Loucy (cell line): ENCODE results near the gene RET.

Source experiments
- H2AFZ ChIP-seq: fragments of 200-600 bp; sonication (generic); 2 replicates; pipeline ENCODE4 v1.6.0; 2016; ENCODE audit warnings: antibody characterized with exemption, mild to moderate bottlenecking, low read length, moderate library complexity
- H3F3A ChIP-seq: fragments of 200-600 bp; 2 replicates; pipeline ENCODE4 v1.6.0; 2016; ENCODE audit warnings: antibody characterized with exemption, low read depth, mild to moderate bottlenecking
- H3K27me3 ChIP-seq: fragments of 200-600 bp; sonication (generic); 2 replicates; pipeline ENCODE4 v1.6.1; 2014; ENCODE audit warnings: low read length, mild to moderate bottlenecking; ENCODE audit not compliant: insufficient read depth, poor library complexity, severe bottlenecking
- H3K36me3 ChIP-seq: fragments of 200-600 bp; sonication (generic); 2 replicates; pipeline ENCODE4 v1.6.1; 2016; ENCODE audit warnings: low read length; ENCODE audit not compliant: insufficient read depth
- H3K4me1 ChIP-seq: fragments of 200-600 bp; sonication (generic); 2 replicates; pipeline ENCODE4 v1.5.1; 2014; ENCODE audit warnings: low read length, mild to moderate bottlenecking; ENCODE audit not compliant: insufficient read depth, poor library complexity, severe bottlenecking
- H3K4me2 ChIP-seq: fragments of 200-600 bp; sonication (generic); 2 replicates; pipeline ENCODE4 v1.6.0; 2014; ENCODE audit warnings: antibody characterized with exemption, low read length, low read depth, mild to moderate bottlenecking; ENCODE audit not compliant: poor library complexity, severe bottlenecking
- H3K4me3 ChIP-seq: fragments of 200-600 bp; sonication (generic); 2 replicates; pipeline ENCODE4 v1.5.1; 2014; ENCODE audit warnings: low read length, mild to moderate bottlenecking, mixed read lengths; ENCODE audit not compliant: poor library complexity, severe bottlenecking
- H3K79me2 ChIP-seq: fragments of 200-600 bp; sonication (generic); 2 replicates; pipeline ENCODE4 v1.6.1; 2014; ENCODE audit warnings: low read length; ENCODE audit not compliant: insufficient read depth
- H3K9ac ChIP-seq: fragments of 200-600 bp; sonication (generic); 2 replicates; pipeline ENCODE4 v1.6.0; 2014; ENCODE audit warnings: mild to moderate bottlenecking, low read depth, low read length, moderate library complexity; ENCODE audit not compliant: poor library complexity, severe bottlenecking
- H3K9me2 ChIP-seq: fragments of 200-600 bp; sonication (generic); replicated peaks from 2 replicates; pipeline ENCODE4 v1.6.1; 2016; ENCODE audit warnings: low read depth, low read length, mixed read lengths
- H3K9me3 ChIP-seq: fragments of 200-600 bp; sonication (generic); 2 replicates; pipeline ENCODE4 v1.6.1; 2014; ENCODE audit warnings: mild to moderate bottlenecking, antibody characterized with exemption, low read length, low read depth; ENCODE audit not compliant: insufficient read depth
- H4K20me1 ChIP-seq: fragments of 200-600 bp; sonication (generic); 2 replicates; pipeline ENCODE4 v1.6.0; 2014; ENCODE audit warnings: antibody characterized with exemption, low read length, mild to moderate bottlenecking; ENCODE audit not compliant: insufficient read depth, poor library complexity, severe bottlenecking
- CTCF ChIP-seq: fragments of 200-600 bp; sonication (generic); conservative IDR thresholded peaks from 2 replicates; pipeline ENCODE4 v1.5.1; 2014; ENCODE audit warnings: mild to moderate bottlenecking, antibody characterized with exemption, low read length
- EZH2phosphoT487 ChIP-seq: fragments of 200-600 bp; IDR thresholded peaks from 2 replicates; pipeline ENCODE4 v1.6.1; 2018; ENCODE audit warnings: antibody characterized with exemption, mild to moderate bottlenecking, moderate library complexity, borderline replicate concordance

Gene RET

GRCh38 chr10:43065761-43066160, 11.1 kb upstream of the RET start:
- no peaks in the 10 kb centered on the region for H3F3A ChIP-seq
- TF ChIP-seq EZH2phosphoT487 (no peak), CTCF (no peak)
- no peaks in the 10 kb centered on the region for H3K9me3 ChIP-seq
- H3K4me2 ChIP-seq: no peak overlapping the region
- H2AFZ ChIP-seq: no peak overlapping the region
- H4K20me1 ChIP-seq: no peaks in the 10 kb centered on the region
- no peaks in the 10 kb centered on the region for H3K9me2 ChIP-seq
- H3K79me2 ChIP-seq: no peaks in the 10 kb centered on the region
- no peaks in the 10 kb centered on the region for H3K27me3 ChIP-seq
- H3K4me3 ChIP-seq: no peak overlapping the region
- no peak overlapping the region for H3K9ac ChIP-seq
- no peaks in the 10 kb centered on the region for H3K4me1 ChIP-seq
- H3K36me3 ChIP-seq: no peaks in the 10 kb centered on the region

- H3K4me3 ChIP-seq: no peak overlapping the region
- no peaks in the 10 kb centered on the region for H3K9me2 ChIP-seq
- H3K4me1 ChIP-seq: no peaks in the 10 kb centered on the region
- H3K79me2 ChIP-seq: no peaks in the 10 kb centered on the region
- no peak overlapping the region for H3K4me2 ChIP-seq
- H3K36me3 ChIP-seq: no peaks in the 10 kb centered on the region
- TF ChIP-seq EZH2phosphoT487: no peak
- TF ChIP-seq CTCF: no peak
- H3K9me3 ChIP-seq: no peaks in the 10 kb centered on the region
- no peak overlapping the region for H3K9ac ChIP-seq
- no peaks in the 10 kb centered on the region for H3K27me3 ChIP-seq
- H4K20me1 ChIP-seq: no peaks in the 10 kb centered on the region
- H3F3A ChIP-seq: no peaks in the 10 kb centered on the region
- no peak overlapping the region for H2AFZ ChIP-seq
Measured at GRCh38 chr10:43066481-43066880, 10.4 kb upstream of the RET start.

- Histone ChIP-seq H3K9me2 (no peaks in the 10 kb centered on the region), H3K9me3 (no peaks in the 10 kb centered on the region), H3K9ac (no peak overlapping the region), H4K20me1 (no peaks in the 10 kb centered on the region), H3K4me1 (no peaks in the 10 kb centered on the region), H3K4me2 (no peak overlapping the region), H3K4me3 (no peak overlapping the region), H3K36me3 (no peaks in the 10 kb centered on the region), H3K27me3 (no peaks in the 10 kb centered on the region), H3K79me2 (no peaks in the 10 kb centered on the region), H3F3A (no peaks in the 10 kb centered on the region), H2AFZ (no peak overlapping the region)
- TF ChIP-seq CTCF: no peak
Measured at GRCh38 chr10:43067391-43068135, 9.3 kb upstream of the RET start.
